NCI-H146 (cell line): ENCODE measurements around the gene NRF1.
A peak's percentile ranks its signal among the peaks of the same experiment; 100 is the strongest.

Experiments
- DNase-seq: peaks from one replicate; lab custom pipeline; 2025; lab: John Stamatoyannopoulos, UW

The NRF1 gene

DNA sequence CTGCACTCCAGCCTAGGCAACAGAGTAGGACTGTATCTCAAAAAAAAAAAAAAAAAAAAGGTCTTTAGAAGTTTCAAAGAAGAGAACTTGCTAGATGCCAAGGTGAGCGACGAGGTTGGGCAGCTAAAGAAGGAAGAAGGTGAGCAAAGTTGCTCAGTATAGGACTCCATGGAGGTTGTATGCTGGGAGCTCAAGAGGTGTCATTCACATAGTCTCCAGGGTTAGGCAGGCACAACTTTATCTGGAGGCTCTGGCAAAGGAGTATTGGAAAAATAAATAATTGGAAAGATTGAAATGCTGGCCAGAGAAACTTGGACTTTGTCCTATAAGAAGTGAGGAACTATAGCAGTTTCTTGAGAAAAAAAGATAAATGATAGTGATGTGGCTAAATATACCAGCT is 74.5 kb downstream of the NRF1 start:
- no peak for DNase-seq

DNA sequence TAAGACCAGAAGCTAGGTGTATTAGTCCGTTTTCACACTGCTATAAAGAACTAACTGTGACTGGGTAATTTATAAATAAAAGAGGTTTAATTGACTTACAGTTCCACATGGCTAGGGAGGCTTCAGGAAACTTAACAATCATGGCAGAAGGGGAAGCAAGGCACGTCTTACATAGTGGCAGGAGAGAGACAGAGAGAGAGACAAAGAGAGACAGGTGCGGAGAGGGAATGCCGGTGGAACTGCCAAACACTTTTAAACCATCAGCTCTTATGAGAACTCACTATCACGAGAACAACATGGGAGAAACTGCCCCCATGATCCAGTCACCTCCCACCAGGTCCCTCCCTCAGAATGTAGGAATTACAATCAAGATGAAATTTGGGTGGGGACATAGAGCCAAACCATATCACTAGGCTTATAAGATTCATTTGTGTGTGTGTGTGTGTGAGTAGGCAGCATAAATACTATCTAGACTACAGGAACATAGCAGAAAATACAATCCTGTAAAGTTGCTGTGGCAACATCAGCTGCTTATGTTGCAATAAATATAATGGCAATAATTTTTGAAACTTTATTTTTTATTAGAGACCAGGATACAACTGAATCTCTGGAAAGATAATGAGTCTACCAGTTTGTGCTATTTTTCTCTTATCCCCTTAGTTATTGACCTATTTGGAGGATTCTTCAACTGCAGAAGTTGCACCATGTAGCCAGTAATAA is 77.1 kb downstream of the NRF1 start:
- DNase-seq = no peak

- DNase-seq = peak; percentile 68
Observed at GRCh38 chr7:129689995-129690581, 78.6 kb downstream of the NRF1 start.

DNA sequence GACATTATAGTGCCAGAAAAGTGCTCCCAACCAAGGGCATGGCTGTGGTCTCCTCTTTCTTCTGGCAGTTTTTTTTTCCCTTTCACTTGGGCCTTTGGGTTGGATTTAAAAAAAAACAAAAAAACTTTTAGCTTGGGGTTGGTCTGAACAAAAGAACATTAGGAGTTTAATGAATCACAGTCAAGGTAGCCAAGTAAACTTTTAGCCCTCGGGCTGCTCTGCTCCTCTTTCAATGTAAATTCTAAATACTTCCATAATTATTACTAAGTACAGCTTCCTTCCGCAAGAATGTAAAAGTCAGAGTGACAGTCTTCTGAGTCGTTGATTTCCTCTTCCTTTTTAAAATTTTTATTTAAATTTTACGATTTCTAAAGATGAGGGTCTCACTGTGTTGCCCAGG is 79.2 kb downstream of the NRF1 start:
- no peak for DNase-seq

DNA sequence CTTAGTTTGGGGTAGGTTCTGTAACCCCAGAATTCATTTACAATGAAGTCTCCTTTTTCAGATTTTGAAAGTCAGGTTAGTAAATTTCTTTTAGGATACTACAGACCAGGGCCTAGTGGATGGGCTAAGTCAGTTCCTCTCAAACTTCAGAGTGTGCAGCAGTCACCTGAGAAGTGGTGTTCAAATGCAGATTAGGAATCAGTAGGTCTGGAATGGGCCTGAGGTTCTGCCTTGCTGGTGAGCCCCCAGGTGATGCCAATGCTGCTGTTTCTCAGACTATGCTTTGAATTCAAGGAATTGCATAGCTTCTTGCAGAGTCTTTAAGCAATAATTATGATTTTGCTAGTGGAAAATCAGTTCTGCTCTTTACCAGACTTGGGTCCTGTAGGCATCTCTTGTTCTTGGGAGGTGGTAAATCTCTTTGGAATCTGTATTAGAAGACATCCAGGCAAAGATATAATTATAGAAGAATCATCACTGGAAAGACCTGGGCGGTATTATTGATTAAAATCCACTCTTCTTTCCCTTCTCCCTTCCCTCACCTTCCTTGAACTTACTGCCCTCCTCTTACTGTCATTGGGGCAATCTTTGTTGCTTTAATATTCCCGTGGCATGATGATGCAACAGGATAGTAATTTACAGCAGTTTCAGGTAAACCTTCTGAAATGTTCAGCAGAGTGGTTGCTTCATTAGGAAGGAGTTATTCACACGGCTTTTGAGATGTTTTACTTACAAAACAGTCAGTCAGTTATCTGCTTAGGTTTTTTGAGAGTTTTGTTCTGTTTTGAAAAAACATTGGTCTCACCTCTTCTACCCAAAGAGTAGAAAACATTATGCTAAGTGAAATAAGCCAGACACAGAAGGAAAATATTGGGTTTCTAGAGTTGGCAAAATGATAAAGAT is 87.2 kb downstream of the NRF1 start:
- no peak for DNase-seq

DNA sequence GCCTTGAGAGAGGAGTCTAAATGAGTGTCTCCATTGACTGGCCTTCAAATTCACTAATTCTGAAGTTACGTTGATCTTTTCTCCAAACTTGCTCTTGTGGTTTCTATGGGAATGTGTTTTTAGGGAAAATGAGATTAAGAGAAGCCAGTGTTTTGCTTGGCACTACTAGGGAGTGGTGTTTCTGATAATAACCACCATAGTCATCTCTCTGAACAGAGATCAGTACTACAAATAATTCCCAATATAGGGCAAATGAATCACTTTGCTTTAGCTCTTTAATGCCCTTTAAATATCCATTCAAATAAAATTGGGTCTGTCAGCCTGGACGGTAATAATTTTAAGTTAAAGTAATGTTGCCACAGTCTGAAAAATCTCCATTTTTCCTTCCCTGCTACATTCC is 90.8 kb downstream of the NRF1 start:
- DNase-seq = no peak

- DNase-seq = no peak
Observed at GRCh38 chr7:129702761-129703338, 91.3 kb downstream of the NRF1 start.

DNA sequence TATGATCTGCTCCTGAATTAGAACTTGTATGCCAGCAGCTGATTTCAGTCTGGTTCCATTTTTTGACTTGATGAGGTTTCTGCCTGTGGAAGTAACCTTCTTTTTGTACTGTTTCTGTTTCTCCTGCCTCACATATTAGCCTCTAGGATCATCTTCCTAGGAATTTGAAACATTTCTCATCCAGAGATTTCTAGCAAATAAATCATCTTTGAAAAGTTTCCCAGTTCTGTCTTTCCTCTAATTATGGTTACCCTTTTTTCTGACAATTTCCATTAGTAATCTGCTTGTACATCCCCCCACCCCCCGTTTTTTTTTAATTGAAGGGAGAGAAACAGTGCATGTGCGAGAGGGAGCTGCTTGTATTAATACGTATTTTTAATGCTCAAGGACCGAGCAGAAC is 92.2 kb downstream of the NRF1 start:
- no peak for DNase-seq

GRCh38 chr7:129707910-129708499 is 96.5 kb downstream of the NRF1 start:
- DNase-seq = no peak

- DNase-seq = no peak
Observed at GRCh38 chr7:129713544-129713943, 102.0 kb downstream of the NRF1 start.

DNA sequence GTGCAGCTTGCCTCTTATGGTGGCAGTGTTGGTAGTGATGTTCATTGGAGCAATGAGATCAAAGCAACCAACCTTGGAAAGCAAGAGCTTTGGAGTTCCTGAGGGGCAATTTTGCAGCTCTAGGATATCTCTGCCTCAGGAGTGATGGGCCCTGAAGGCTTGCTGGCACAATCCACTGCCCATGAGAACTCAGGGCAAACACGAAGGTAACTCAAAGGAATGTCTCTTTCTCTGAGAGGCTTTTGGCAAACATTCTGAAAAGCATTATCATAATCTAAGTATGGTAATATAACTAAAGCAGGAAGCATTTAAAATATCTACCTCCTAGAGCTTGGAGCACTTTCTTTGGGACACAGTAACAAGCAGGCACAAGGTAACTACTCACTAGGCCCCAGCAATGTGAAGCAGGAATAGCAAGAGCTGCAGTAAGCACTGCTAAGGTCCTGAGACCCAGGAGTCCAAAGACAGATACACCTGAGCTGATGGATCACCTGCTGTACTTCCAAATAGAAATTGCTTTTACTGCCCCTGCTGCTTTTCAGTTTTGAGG is 103.1 kb downstream of the NRF1 start:
- DNase-seq = peak; percentile 20

- DNase-seq = peak; percentile 89
Observed at GRCh38 chr7:129719980-129720732, 108.6 kb downstream of the NRF1 start.

- no peak for DNase-seq
Observed at GRCh38 chr7:129721068-129721467, 109.5 kb downstream of the NRF1 start.

- no peak for DNase-seq
Observed at GRCh38 chr7:129723679-129724078, 112.2 kb downstream of the NRF1 start.

GRCh38 chr7:129724796-129725195 is 113.3 kb downstream of the NRF1 start:
- DNase-seq = no peak

DNA sequence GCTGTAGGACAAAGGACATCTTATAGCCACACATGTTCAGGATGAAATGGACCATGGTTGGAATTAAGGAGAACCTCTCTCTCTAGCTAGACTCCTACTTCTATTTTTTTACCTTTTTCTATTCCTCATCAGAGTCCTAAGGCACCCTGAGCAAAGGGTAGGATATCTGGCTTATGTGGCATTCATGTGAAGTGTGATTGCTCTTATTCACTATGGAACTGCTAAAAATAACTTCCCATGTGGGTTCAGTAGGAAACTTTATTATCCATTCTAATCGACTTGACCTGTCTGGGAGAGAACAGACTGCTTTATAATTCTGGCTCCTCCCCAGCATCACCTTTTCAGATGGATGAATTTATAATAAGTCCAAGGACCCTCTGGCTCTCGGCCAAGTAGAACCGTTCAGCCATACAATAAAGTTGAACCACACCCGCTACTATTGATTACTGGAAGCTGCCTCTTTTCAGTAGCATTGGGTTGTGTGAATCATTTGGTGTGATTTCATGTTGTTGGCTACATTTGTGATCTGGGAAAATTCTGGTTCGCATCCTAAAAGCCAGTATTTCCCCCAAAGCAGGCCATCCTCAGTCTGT is 117.5 kb downstream of the NRF1 start:
- peak; percentile 85 for DNase-seq

DNA sequence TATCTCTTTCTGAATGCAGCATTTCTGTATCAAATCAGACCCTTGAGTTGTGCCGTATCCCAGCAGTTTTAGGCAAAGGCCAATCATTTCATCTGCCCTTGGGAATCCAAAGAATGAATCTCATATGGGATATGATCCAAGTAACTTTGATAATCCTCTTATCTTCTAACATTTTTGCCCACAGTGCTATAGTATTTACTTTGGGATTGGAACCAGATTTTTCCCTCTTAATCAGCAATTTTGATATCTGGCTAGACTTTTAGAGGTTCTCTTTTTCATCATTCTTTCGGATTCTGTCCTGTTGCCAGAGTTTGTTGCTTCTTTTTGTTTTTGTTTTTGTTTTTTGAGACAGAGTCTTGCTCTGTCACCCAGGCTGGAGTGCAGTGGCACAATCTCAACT is 118.0 kb downstream of the NRF1 start:
- DNase-seq = no peak

GRCh38 chr7:129730159-129730558 is 118.6 kb downstream of the NRF1 start:
- no peak for DNase-seq

GRCh38 chr7:129734400-129734799 is 122.9 kb downstream of the NRF1 start:
- no peak for DNase-seq

DNA sequence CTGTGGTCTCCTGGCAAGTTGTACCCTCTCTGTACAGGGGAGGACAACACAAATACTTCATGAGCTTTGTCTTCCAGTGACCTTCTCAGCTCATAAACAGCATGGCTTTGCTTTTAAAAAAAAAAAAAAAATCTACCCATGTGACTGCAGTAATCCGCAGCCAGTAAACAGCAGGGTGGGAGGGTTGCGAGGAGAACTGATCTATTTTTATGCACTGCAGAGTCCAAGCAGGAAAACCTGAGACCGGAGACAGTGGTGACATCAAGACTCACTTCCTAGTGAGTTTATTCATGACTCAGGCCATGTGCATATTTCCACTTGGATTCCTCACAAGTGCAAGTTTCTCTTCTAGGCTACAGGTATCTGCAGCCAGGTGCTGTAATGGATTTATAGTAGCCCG is 127.9 kb downstream of the NRF1 start:
- peak; percentile 10 for DNase-seq
